Activated CD8-positive, alpha-beta memory T cell treated with anti-CD3 and anti-CD28 coated beads for 1 hour (primary cell): ENCODE results near the gene MYO3B.
"Not testable (repeated sequence)": the region's sequence is repeated elsewhere in the genome, so short reads cannot be mapped to it uniquely, and the experiment has no call there.

Experiments used
- DNase-seq, 2 donors: peaks; one replicate each; pipeline ENCODE4 v3.0.0-alpha.2; 2020; ENCODE audit warnings: low read depth in 1 of 2; ENCODE audit errors: extremely low read depth in 1 of 2

Gene MYO3B

GRCh38 chr2:170582751-170583463 is 405.0 kb downstream of the MYO3B start:
- no peak for DNase-seq

- no peak for DNase-seq
These were observed 407.1 kb downstream of the MYO3B start for GRCh38 chr2:170585067-170585466.

- no peak for DNase-seq
These were observed 408.7 kb downstream of the MYO3B start for GRCh38 chr2:170586571-170587095.

GRCh38 chr2:170587117-170587516 is 409.2 kb downstream of the MYO3B start:
- DNase-seq = no peak

- DNase-seq = no peak
These were observed 410.0 kb downstream of the MYO3B start for GRCh38 chr2:170587922-170588321.

- no peak for DNase-seq
These were observed 410.8 kb downstream of the MYO3B start for GRCh38 chr2:170588729-170589128.

GRCh38 chr2:170596576-170596975 is 418.6 kb downstream of the MYO3B start:
- no peak for DNase-seq

- DNase-seq = no peak
These were observed 420.1 kb downstream of the MYO3B start for GRCh38 chr2:170598067-170598395.

GRCh38 chr2:170601489-170601888 is 423.5 kb downstream of the MYO3B start:
- DNase-seq = no peak

- DNase-seq = no peak
These were observed 427.9 kb downstream of the MYO3B start for GRCh38 chr2:170605862-170606261.

GRCh38 chr2:170607171-170607570 is 429.2 kb downstream of the MYO3B start:
- DNase-seq = no peak

GRCh38 chr2:170610615-170611014 is 432.7 kb downstream of the MYO3B start:
- no peak for DNase-seq

- DNase-seq = not testable (repeated sequence)
These were observed 441.0 kb downstream of the MYO3B start for GRCh38 chr2:170618948-170619347.

- not testable (repeated sequence) for DNase-seq
These were observed 457.1 kb downstream of the MYO3B start for GRCh38 chr2:170635094-170635493.

- no peak for DNase-seq
These were observed 461.7 kb downstream of the MYO3B start for GRCh38 chr2:170639635-170640034.

GRCh38 chr2:170641961-170642360 is 464.0 kb downstream of the MYO3B start:
- no peak for DNase-seq

- DNase-seq = no peak
These were observed 465.4 kb downstream of the MYO3B start for GRCh38 chr2:170643346-170643745.

- DNase-seq = no peak
These were observed 469.9 kb downstream of the MYO3B start for GRCh38 chr2:170647741-170648436.

- no peak for DNase-seq
These were observed 473.8 kb downstream of the MYO3B start for GRCh38 chr2:170651624-170652325.

- no peak for DNase-seq
These were observed 474.9 kb downstream of the MYO3B start for GRCh38 chr2:170652637-170653417.

GRCh38 chr2:170656669-170657068 is 478.7 kb downstream of the MYO3B start:
- DNase-seq = no peak
